ENCODE results near the gene SLC6A12. TPM values are rescaled to one million over a fixed set of nuclear protein-coding genes. Genes with fewer than 3 reads are reported as not detected.
A peak's percentile ranks its signal among the peaks of the same experiment; 100 is the strongest.
"Not testable (repeated sequence)": the region's sequence is repeated elsewhere in the genome, so short reads cannot be mapped to it uniquely, and the experiment has no call there.

The SLC6A12 gene
- total and polyA plus RNA-seq, 10 donors: 0.35 to 3.1 (median 1.8) TPM

- intact Hi-C loops (cut with DNase I; ENCODE audit: low total_unique reads): no loop called here
- Histone ChIP-seq H3K4me3 (no peak overlapping the region), H3K27ac (no peak overlapping the region), H3K9me3 (no peaks in the 10 kb centered on the region), H3K4me1 (peaks cover 0 to 10% (median 0%) of the 10 kb centered on the region in 6 donors), H3K27me3 (replicated peaks in 1 of 7) (peaks cover 0 to 44% (median 0%) of the 10 kb centered on the region in 7 donors), H3K36me3 (no peaks in the 10 kb centered on the region)
- peak; percentile 88 for DNase-seq
- TF ChIP-seq CTCF (IDR thresholded peaks at IDR 0.05 in 8 of 11, conservative IDR thresholded peaks at IDR 0.05 in 3 of 11) (peak; percentile 17 to 81 (median 58)), POLR2A (IDR thresholded peaks at IDR 0.05) (no peak), POLR2AphosphoS5 (IDR thresholded peaks at IDR 0.05) (peak in 1 of 3 donors; percentile 61)
- 13 to 29% (median 15%) methylated on average over 12 to 17 of the region's 17 CpGs for WGBS, 5 donors
These were observed 6.0 kb upstream of the SLC6A12 start for GRCh38 chr12:219891-220352.

- H3K36me3 ChIP-seq: no peaks in the 10 kb centered on the region
- TF ChIP-seq CTCF (IDR thresholded peaks at IDR 0.05 in 8 of 11, conservative IDR thresholded peaks at IDR 0.05 in 3 of 11): no peak
- no peak for TF ChIP-seq POLR2A (IDR thresholded peaks at IDR 0.05)
- no peak for TF ChIP-seq POLR2AphosphoS5 (IDR thresholded peaks at IDR 0.05)
- H3K27ac ChIP-seq: no peak overlapping the region
- H3K9me3 ChIP-seq: no peaks in the 10 kb centered on the region
- 79 to 86% (median 85%) methylated on average over 30 of the region's 30 CpGs for WGBS, 5 donors
- H3K4me3 ChIP-seq: no peak overlapping the region
- H3K27me3 ChIP-seq (replicated peaks in 1 of 7): peaks cover 0 to 54% (median 0%) of the 10 kb centered on the region in 7 donors
- H3K4me1 ChIP-seq: peaks cover 0 to 20% (median 0%) of the 10 kb centered on the region in 6 donors
- intact Hi-C loops (cut with DNase I; ENCODE audit: low total_unique reads): no loop called here
- DNase-seq: peak; percentile 53
These were observed 5.0 kb upstream of the SLC6A12 start for GRCh38 chr12:218728-219590.

- no peaks in the 10 kb centered on the region for H3K36me3 ChIP-seq
- peaks cover 0 to 27% (median 2%) of the 10 kb centered on the region in 6 donors for H3K4me1 ChIP-seq
- 82 to 98% (median 88%) methylated on average over 5 of the region's 5 CpGs for WGBS, 5 donors
- H3K9me3 ChIP-seq: no peaks in the 10 kb centered on the region
- TF ChIP-seq POLR2AphosphoS5 (IDR thresholded peaks at IDR 0.05) (no peak), POLR2A (IDR thresholded peaks at IDR 0.05) (no peak), CTCF (IDR thresholded peaks at IDR 0.05 in 8 of 11, conservative IDR thresholded peaks at IDR 0.05 in 3 of 11) (no peak)
- intact Hi-C loops (cut with DNase I; ENCODE audit: low total_unique reads): no loop called here
- H3K27ac ChIP-seq: no peak overlapping the region
- DNase-seq: peak; percentile 47
- no peak overlapping the region for H3K4me3 ChIP-seq
- peaks cover 0 to 61% (median 6%) of the 10 kb centered on the region in 7 donors for H3K27me3 ChIP-seq (replicated peaks in 1 of 7)
These were observed 4.3 kb upstream of the SLC6A12 start for GRCh38 chr12:218221-218620.

- H3K36me3 ChIP-seq; H3K9me3 ChIP-seq; DNase-seq; H3K4me3 ChIP-seq; intact Hi-C loops (cut with DNase I; ENCODE audit: low total_unique reads); H3K27ac ChIP-seq: not testable (repeated sequence)
- Histone ChIP-seq H3K27me3 (replicated peaks in 1 of 7) (peaks cover 0 to 73% (median 16%) of the 10 kb centered on the region in 7 donors), H3K4me1 (peaks cover 0 to 39% (median 8%) of the 10 kb centered on the region in 6 donors)
- WGBS, 5 donors: 58 to 78% (median 70%) methylated on average over 6 of the region's 6 CpGs
These were observed 3.1 kb upstream of the SLC6A12 start for GRCh38 chr12:217029-217428.

All from spleen (tissue), 11 donors.